HG03103 (cell line): ENCODE results near the gene INPP4B.
"Not testable (repeated sequence)": the region's sequence is repeated elsewhere in the genome, so short reads cannot be mapped to it uniquely, and the experiment has no call there.

Source experiments
- ATAC-seq: cut with Tn5 transposase; IDR thresholded peaks from one replicate; pipeline ENCODE4 v1.9.1; 2021; ENCODE audit warnings: low read depth; ENCODE audit not compliant: unreplicated experiment

Gene INPP4B

DNA sequence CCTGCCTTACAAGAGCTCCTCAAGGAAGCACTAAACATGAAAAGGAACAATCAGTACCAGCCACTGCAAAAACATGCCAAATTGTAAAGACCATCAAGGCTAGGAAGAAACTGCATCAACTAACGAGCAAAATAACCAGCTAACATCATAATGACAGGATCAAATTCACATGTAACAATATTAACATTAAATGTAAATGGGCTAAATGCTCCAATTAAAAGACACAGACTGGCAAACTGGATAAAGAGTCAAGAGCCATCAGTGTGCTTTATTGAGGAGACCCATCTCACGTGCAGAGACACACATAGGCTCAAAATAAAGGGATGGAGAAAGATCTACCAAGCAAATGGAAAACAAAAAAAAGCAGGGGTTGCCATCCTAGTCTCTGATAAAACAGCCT lies 777.8 kb downstream of the INPP4B start:
- ATAC-seq: not testable (repeated sequence)

- not testable (repeated sequence) for ATAC-seq
These were observed 779.5 kb downstream of the INPP4B start for GRCh38 chr4:142066562-142066961.

DNA sequence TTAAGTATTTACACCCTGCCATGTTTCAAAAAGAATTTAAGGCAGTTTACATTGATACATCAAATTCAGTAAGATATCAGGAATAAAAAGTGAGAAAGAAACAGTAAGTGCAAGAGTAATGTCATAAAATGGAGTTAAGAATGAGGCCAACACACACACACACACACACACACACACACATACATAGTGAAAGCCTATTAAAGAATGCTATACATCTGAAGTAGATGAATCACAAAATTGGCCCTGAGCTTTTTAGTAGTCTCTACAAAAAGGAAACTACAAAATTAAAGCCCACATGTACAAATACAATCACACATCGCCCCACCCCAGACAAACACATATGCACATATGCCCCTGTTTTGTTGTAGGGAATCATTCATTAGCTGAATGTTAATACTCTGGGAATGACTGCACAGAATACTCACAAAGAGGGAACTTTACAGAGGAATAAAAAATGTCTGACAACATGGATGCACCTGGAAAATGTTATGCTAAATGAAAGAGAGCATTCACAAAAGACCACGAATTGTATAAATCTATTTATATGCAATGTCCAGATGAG lies 780.9 kb downstream of the INPP4B start:
- no peak for ATAC-seq

DNA sequence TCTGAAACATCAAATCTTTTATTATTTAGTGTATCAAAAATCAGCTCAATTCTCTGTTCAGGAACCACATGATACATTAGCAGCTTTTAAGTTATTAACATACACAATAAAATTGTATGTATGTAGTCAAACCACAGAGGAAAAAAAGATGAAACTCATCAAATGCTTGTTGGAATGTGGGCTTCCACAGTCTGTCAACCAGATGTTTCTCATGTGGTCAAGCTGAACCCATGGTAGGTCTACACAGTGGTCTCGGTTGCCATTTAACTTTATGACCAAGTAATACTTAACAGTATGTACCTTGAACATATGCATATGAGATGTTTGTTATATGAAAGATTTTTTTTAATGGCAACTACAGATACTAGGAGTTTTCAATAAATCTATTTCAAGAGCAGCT lies 781.9 kb downstream of the INPP4B start:
- ATAC-seq: no peak

- ATAC-seq: no peak
These were observed 800.1 kb downstream of the INPP4B start for GRCh38 chr4:142045996-142046395.

GRCh38 chr4:142044271-142044670 lies 801.8 kb downstream of the INPP4B start:
- ATAC-seq: no peak

DNA sequence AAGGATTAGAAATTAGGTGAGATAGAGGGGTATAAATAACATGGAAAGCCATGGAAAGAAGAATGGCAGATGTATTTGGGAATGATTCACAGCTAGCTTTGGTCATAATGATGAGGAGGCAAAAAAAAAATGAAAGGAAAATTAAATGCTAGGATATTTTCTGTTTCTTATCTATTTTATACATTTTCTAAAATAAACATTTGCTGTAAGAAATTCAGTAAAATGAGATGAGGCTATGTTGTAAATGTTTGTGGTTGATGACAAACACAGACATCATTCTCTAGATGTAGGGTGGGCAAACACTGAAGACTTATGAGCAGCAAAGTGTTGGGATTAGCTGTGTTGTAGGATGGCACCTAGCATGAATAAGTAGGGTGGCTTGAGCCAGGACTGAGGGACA lies 802.6 kb downstream of the INPP4B start:
- ATAC-seq: no peak

DNA sequence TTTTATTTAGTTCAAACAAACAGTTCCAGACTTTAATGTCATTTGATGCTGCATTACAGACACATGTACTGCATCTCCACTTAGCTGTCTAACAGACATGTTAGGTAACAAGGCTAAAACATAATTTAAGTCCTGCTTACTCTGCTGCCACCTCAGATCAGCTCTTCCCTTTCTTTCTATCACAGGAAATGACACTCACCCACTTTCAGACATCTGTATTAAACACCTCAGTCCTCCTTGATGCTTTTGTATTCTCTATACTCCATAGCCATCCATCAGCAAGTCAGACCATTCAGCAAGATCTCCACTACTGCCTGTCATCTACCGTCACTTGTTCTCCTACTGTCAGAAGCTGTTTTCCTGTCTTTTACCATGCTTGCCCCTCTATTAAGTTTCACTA lies 804.3 kb downstream of the INPP4B start:
- no peak for ATAC-seq

- no peak for ATAC-seq
These were observed 806.1 kb downstream of the INPP4B start for GRCh38 chr4:142040043-142040442.

DNA sequence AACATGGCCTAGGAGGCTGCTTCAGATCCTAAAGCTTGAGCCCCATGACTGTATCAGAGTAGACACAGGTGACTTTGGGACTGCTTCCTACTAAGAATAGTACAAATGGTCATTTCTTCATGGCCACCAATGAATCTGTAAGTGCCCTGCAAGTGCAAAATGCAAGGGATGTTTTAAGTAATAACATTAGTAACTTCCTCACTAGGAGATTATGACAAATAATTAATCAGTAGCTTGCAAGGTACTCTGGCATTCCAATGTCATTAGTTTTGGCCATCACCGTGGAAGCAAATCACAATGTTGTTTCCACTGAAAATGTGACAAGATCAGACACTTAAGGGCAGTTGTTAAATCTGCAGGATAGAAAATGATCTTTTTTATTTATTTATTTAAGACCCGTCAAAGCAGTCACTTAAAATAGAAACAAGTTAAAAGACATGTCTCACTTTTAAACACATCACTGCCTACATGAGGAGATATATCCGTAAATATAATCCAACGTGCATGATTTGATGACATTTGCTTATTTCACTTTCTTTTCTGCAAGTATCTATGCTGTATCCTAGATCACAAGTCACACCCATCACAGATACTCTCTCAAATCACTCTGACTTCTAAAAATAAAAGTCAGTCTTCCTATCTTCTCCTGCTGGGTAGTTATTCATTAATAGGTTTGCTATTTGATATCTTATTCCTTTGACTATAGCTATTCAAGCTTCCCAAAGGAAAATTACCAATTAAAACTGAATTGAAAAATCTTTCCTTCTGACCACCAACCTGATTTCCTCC lies 809.1 kb downstream of the INPP4B start:
- no peak for ATAC-seq

- ATAC-seq: no peak
These were observed 810.5 kb downstream of the INPP4B start for GRCh38 chr4:142035566-142035965.

GRCh38 chr4:142034101-142034500 lies 812.0 kb downstream of the INPP4B start:
- ATAC-seq: no peak

DNA sequence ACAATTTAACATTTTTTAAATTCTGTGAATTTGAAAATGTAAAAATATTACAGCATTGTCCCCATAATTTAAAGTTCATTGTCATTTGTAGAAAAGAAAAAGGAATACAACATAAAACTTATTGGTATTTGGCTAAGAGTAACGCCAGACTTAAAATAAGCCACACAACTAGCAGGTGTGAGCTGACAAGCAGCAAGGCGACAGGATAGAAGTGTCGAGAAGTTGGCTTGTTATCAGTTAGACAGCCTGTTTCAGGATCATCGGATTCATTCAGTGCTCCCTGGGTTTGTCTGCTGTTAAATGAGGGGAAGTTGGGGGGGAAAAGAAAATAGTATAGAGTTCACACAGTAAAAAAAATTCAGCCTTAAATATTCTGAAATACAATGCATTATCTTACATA lies 816.1 kb downstream of the INPP4B start:
- no peak for ATAC-seq

GRCh38 chr4:142021761-142022160 lies 824.3 kb downstream of the INPP4B start:
- no peak for ATAC-seq

DNA sequence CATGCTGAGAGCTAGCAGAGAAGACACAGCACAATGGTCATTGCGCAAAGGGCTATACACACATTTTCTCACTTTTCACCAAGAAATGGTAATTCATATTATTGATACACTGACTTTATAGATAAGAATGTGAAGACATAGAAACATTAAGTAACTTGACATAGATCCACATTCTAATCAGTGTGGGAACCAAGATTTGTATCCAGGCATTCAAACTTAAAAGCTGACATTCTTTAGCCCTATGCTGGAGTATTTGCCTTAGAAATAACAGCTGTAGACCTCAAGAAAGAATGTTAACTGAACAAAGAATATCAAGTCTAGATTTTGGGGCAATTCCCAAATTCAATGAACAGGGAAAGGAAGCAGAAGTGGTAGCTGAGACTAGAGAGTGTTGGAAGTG lies 824.9 kb downstream of the INPP4B start:
- no peak for ATAC-seq

DNA sequence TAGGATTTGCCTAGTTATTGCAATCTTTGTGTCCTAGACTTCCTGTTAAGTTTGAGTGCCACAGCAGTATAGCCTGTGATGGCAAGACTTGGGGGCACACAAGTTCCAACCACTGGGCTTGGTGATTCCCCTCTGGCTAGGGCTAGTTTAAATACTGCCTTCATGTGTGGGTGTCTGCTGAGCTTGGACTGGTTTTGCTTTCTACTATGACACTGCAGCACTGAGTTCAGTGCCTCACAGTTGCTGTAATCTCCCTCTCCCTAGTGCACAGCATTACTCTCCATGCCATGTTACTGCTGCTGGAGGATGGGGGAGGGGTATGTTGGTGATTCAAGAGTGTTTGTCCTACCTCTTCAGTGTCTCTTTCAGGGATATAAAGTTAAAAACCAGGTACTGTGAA lies 830.1 kb downstream of the INPP4B start:
- no peak for ATAC-seq

DNA sequence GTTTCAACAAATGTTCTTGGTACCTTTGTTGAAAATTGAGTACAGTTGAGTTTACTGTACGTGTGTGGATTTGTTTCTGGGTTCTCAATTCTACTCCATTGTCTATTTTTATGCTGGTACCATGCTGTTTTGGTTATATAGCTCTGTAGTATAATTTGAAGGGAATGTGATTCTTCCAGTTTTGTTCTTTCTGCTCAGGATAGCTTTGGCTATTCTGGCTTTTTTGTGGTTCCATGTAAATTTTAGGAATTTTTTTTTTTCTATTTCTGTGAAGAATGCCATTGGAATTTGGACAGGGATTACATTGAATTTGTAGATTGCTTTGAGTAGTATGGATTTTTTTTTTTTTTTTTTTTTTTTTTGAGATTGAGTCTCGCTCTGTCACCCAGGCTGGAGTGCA lies 836.4 kb downstream of the INPP4B start:
- ATAC-seq: no peak

DNA sequence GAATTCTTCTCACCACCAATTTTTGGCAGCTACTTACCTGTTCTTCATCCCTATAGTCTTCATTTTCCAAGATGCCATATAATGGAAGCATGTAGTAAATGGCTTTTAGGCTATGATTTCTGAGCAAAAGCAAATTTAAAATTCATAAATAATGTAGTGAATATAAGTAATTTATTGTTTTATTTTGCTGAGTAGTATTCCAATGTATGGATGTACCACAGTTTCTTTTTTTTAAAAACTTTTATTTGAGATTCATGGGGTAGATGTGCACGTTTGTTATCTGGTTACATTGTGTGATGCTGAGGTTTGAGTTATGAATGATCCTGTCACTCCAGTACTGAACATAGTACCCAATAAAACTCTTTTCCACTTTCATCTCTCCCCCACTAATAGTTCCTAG lies 840.6 kb downstream of the INPP4B start:
- no peak for ATAC-seq

- ATAC-seq: no peak
These were observed 846.5 kb downstream of the INPP4B start for GRCh38 chr4:141999446-142000143.

DNA sequence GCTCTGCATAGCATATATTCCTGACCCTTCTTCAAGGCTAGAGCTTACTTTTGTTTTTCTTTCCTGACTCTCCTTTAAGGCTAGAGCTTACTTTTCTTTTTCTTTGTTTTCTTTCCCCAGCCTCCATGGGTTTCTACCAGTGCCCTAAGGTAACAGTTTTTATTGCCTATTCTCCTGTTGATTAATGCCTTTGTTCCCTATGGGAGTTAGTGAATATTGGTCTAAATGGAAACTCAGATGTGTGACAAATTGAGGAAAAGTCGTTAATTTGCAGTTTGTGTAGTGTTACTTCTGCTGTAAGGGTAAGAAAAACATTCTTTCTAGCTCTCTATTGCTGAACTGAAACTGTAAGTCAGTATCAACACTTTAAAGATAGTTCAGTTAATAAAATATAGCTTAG lies 851.0 kb downstream of the INPP4B start:
- ATAC-seq: no peak

GRCh38 chr4:141977433-141977832 lies 868.7 kb downstream of the INPP4B start:
- no peak for ATAC-seq
